ENCODE results near the gene TM9SF4.

- TF ChIP-seq CTCF (IDR thresholded peaks at IDR 0.05; ENCODE audit: low read depth, low read length) (no peak), POLR2A (IDR thresholded peaks at IDR 0.05; ENCODE audit: extremely low read depth, insufficient read length) (no peak), MAX (IDR thresholded peaks at IDR 0.05; ENCODE audit: low read depth, low read length) (no peak), MYC (IDR thresholded peaks at IDR 0.05; ENCODE audit: low read depth, low read length) (no peak)
Observed at GRCh38 chr20:32181606-32182005, 72.1 kb downstream of the TM9SF4 start.

Data from NB4 (cell line).